HL-60 (cell line): ENCODE results near the gene ENG.

Experiments
- CTCF ChIP-seq: IDR thresholded peaks from one replicate; pipeline ENCODE4 v1.5.1; 2011; ENCODE audit warnings: low read length, control low read depth, inconsistent platforms; ENCODE audit not compliant: insufficient read depth
- POLR2AphosphoS5 ChIP-seq: IDR thresholded peaks from 2 replicates; pipeline ENCODE4 v1.6.1; 2012; ENCODE audit warnings: low read depth
- SPI1 ChIP-seq: IDR thresholded peaks from 2 replicates; pipeline ENCODE4 v1.6.1; 2012; ENCODE audit warnings: low read depth, mild to moderate bottlenecking, borderline replicate concordance

- TF ChIP-seq CTCF (no peak), POLR2AphosphoS5 (no peak), SPI1 (no peak)
Measured at GRCh38 chr9:127856094-127856728, 1.8 kb upstream of the ENG start.
